Activated CD4-positive, CD25-positive, alpha-beta regulatory T cell treated with anti-CD3 and anti-CD28 coated beads, Interleukin-2, amount 50 U/mL, for 24 hours (primary cell): Measurements from ENCODE around the gene CPE.
"Not testable (repeated sequence)": the region's sequence is repeated elsewhere in the genome, so short reads cannot be mapped to it uniquely, and the experiment has no call there.

Experiments used
- ATAC-seq, 2 donors: fragments of 150-1000 bp; cut with Tn5 transposase; one replicate each; pipeline ENCODE4 v1.10.0; 2021; ENCODE audit warnings: mild to moderate bottlenecking in 1 of 2, moderate library complexity in 1 of 2

The CPE gene

GRCh38 chr4:165410214-165410613, 31.4 kb downstream of the CPE start:
- no peak for ATAC-seq

DNA sequence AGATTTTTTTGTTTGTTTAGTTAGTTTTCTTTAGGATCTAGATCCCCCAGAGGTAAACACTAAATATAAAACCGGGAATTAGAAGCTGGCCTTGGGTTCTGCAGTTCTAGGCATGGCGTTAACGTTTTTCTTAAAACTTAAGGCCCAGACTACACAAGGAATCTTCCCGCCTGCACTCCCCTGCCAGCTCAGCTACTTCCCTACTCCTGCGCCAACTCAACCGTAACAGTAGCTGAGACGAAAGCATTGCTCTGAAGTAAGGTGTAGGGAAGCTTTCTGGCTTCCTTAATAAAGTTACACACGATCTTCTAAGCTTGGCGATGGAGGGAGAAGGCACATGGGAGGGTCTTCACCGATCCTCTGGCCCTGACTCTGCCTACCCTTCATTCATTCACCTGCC, 37.1 kb downstream of the CPE start:
- no peak for ATAC-seq

- ATAC-seq = no peak
These were observed 39.3 kb downstream of the CPE start for GRCh38 chr4:165418073-165418472.

- no peak for ATAC-seq
These were observed 46.8 kb downstream of the CPE start for GRCh38 chr4:165425629-165426028.

DNA sequence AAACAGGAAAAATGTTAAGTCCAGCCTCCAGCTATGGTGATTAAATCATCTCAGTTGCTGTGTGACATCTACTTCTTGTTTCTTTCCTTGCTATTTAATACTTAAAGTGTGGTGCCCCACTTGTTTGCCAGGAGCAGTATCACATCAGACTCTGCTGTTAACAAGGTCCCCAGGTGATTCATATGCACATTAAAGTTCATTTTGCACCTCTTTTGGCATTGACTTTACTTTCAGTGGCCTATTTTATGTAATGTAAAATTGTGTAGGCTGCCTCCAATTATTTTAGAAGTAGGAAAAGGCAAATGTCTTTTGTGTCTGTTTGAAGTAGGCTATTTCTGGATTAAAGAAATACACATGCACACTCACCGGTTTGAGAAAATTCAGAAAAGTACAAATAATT, 47.5 kb downstream of the CPE start:
- ATAC-seq = peak in 1 of 2 donors; percentile 59

DNA sequence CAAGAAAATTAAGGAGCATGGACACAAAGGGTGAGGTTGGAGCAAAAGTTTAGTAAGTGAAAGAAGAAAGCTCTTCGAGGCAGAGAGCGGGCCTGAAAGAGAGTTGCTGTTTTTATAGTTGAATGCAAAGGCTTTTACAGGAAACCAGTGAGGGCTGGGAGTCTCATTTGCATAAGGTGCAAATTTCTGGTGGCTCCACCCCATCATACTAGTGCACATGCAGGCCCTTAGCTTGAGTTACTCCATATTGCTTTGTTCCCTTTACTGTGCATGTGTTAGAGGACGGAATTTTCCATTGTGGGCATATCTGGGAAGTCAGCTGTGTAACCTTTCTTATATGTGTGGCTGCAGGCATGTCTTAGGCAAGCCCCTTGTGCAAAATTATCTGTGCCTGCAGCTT, 48.0 kb downstream of the CPE start:
- ATAC-seq = no peak

DNA sequence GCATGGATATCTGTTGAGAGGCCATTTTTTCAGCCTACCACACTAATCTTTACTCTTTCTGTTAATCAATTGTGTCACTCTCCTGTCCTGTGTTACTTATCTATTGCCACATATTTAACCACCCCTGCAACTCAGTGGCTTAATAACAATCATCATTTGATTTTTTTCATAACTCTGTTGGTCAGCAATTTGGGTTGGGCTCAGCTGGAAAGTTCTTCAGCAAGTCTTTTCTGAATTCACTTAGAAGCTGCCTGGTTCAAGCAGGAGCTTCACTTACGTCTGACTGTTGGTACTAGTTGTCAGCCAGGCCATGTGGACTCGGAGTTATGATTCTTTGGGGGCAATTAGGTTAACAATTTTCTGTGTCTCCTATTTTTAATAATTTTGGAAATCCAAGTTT, 50.1 kb downstream of the CPE start:
- ATAC-seq = no peak

- ATAC-seq = no peak
These were observed 54.7 kb downstream of the CPE start for GRCh38 chr4:165433529-165433928.

GRCh38 chr4:165437691-165438090, 58.9 kb downstream of the CPE start:
- ATAC-seq = no peak

- ATAC-seq = no peak
These were observed 60.5 kb downstream of the CPE start for GRCh38 chr4:165439344-165439743.

DNA sequence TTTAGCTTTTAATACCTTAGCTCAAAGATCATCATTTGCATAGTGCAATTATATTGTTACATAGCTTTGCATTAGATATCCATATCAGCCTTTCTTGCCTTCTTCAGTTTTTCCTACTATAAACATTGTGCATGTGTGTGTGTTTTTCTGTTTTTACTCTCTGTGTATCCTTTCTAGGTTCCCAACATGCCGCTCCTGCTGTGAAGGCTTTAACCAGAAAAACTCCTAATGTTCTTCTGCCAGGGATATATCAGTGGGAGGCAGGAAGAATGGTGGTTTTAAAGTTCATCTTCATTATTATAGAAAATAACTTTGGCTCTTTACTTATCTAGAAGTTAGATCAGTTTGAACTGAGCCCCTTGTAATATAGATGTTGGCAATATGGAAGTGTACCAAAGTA, 61.2 kb downstream of the CPE start:
- ATAC-seq = no peak

- no peak for ATAC-seq
These were observed 61.8 kb downstream of the CPE start for GRCh38 chr4:165440415-165441158.

DNA sequence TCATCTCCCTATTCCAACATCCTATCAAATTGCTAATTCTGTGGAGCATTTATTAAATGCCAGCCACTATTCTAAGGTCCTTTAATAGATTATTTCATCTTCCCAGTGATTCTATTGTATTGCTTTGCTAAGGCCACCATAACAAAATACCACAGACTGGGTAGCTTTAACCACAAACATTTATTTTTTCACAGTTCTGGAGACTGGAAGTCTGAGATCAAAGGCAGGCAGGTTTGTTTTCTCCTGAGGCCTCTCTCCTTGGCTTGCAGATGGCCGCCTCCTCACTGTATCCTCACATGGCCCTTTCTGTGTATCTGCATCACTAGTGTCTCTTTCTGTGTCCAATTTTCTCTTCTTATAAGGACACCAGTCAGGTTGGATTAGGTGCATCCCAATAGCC, 64.5 kb downstream of the CPE start:
- no peak for ATAC-seq

GRCh38 chr4:165448700-165449099, 69.9 kb downstream of the CPE start:
- ATAC-seq = no peak

- no peak for ATAC-seq
These were observed 70.5 kb downstream of the CPE start for GRCh38 chr4:165449333-165449732.

GRCh38 chr4:165450871-165451270, 72.1 kb downstream of the CPE start:
- ATAC-seq = no peak

- not testable (repeated sequence) for ATAC-seq
These were observed 74.3 kb downstream of the CPE start for GRCh38 chr4:165453140-165453539.

DNA sequence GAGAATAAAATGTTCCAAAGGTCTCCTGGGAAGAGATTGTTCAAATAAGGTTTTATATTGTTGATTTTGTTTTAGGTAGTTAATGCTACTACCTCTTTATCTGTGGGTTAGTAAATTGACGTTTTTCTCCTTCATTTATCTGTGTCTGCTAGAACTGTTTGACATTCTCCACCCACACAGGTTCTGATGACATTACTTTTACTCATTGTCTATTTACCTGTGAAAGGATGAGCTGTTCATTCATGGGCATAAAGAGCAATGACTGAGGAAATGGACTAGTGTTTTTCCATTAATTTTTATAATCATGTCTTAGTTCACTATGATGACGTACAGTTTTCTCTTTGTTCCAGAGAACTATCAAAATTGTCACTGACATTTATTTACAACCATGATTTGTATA, 75.6 kb downstream of the CPE start:
- peak; percentile 48 to 87 for ATAC-seq

- no peak for ATAC-seq
These were observed 79.0 kb downstream of the CPE start for GRCh38 chr4:165457793-165458192.

DNA sequence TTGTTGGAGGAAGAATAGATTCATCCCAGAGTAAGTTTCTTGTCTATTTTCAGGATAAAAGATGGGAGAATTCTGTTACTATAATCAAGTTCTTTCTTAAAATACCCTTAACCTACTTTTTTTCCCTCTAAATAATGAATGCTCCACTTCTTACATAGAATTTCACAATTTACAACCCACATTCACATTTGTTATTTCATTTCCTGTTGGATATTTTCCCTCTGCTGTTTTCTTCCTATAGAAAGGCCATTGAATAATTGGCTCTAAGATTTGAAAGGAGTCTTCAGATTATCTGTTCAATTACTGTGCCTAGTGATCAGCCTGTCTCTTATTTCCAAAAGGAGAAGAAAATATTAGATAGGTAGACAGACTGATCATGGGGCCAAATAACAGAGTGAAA, 79.7 kb downstream of the CPE start:
- no peak for ATAC-seq

DNA sequence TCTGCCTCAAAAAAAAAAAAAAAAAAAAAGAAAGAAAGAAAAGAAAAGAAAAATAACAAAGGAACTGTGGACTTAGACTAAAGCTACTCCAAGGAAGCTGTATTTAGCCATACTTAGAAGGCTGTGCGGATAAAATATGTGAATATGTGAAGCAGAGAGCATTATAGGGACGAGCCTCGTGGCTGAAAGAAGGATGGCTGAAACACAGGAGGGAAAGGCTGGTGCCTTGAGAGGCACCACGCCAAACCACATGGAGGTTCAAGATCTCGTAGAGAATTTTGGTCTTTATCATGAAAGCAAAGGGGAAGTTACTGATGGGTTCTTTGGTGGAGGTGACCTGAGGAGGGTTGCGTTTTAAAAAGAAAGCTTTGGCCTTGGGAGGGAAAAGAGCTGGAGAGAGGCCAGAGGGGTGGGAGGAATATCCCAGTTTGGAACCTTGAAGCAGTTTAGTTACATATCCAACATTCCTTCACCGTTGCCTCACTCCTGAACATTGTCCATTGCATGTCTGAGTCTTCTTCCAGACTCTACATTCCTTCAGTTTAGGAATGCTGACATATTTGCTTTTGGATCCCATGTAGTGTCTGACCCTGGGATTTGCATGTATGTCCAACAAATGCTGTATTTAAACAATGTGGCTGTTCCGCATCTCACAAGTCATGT, 82.5 kb downstream of the CPE start:
- no peak for ATAC-seq

DNA sequence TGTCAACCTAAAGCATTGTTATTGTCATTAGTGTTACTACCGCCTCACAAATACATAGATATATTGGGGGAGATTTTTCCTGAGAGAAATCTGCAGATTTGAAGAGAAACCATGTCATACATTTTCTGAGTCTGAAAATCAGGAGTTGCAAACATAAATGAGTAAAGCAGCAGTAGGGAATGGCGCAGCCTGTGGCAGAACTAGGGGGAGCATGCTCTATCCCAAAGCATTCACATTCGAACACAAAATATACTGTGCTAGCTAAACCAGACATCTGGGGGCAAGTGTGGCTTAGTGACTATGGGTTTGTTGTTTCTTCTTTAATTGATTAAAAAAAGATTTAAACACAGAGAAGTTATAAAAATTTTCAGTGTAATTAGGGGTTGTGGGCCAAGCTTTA, 83.2 kb downstream of the CPE start:
- no peak for ATAC-seq

- no peak for ATAC-seq
These were observed 85.6 kb downstream of the CPE start for GRCh38 chr4:165464376-165464775.

DNA sequence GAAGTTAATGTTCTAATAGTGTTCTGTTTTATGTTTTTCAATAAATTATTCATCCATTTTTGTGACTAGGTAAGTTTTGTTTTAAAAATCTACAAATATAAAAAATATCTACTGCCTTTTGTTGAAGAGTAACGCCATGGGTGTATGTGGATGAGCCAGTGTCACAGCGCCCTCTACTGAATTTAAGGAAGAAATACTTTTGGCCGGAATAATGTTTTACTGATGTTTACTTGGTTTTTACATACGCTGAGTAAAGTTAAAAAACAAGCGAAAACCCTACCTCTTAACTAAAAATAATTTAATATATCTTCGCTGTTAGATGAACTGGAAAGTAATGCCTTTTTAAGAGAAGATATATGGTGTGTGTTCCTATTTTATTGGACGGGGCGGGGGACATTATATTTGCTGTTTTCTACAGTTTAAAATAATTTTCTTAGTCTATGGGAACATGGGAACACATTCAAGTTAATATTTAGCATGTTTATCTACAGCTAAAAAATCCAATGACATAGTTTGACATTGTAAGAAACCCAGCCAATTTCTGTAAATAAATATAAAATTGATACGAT, 86.1 kb downstream of the CPE start:
- ATAC-seq = peak in 1 of 2 donors; percentile 62
